PFSK-1 (cell line): ENCODE measurements around the gene BCL11B.

Source experiments
- FOXP2 ChIP-seq: optimal IDR thresholded peaks from 2 replicates; pipeline ENCODE3; 2011; ENCODE audit warnings: borderline replicate concordance, control low read depth, inconsistent platforms; ENCODE audit not compliant: insufficient read depth; ENCODE audit errors: extremely low read length, extremely low read depth
- POLR2AphosphoS5 ChIP-seq: IDR thresholded peaks from 2 replicates; pipeline ENCODE4 v1.6.1; 2012; ENCODE audit warnings: low read depth, mild to moderate bottlenecking, control low read depth, low read length, moderate library complexity
- REST ChIP-seq, 2 experiments: IDR thresholded peaks; 2 replicates each; pipeline versions ENCODE4 v1.6.1 to v1.8.0; 2011 to 2012; ENCODE audit warnings: low read depth in 2 of 2, low read length in 2 of 2, control low read depth in 1 of 2, inconsistent platforms in 1 of 2, mild to moderate bottlenecking in 1 of 2, moderate library complexity in 1 of 2; ENCODE audit not compliant: insufficient read depth in 1 of 2
- SIN3A ChIP-seq: IDR thresholded peaks from 2 replicates; pipeline ENCODE4 v1.6.1; 2012; ENCODE audit warnings: mild to moderate bottlenecking, low read length, moderate library complexity, borderline replicate concordance; ENCODE audit not compliant: insufficient read depth
- TAF1 ChIP-seq: IDR thresholded peaks from 2 replicates; pipeline ENCODE4 v1.6.1; 2012; ENCODE audit warnings: low read length, control low read depth, borderline replicate concordance; ENCODE audit not compliant: insufficient read depth

Gene BCL11B

GRCh38 chr14:99215277-99215676, 56.7 kb downstream of the BCL11B start:
- TF ChIP-seq FOXP2 (no peak), POLR2AphosphoS5 (no peak)

- TF ChIP-seq SIN3A (no peak), POLR2AphosphoS5 (no peak), FOXP2 (no peak), TAF1 (no peak), REST (IDR thresholded peaks at IDR 0.05; ENCODE audit: insufficient read depth in 1 of 2, low read depth in 2 of 2, low read length in 2 of 2) (no peak)
These were observed 57.3 kb downstream of the BCL11B start for GRCh38 chr14:99214701-99215100.

- no peak for TF ChIP-seq POLR2AphosphoS5
- no peak for TF ChIP-seq REST (IDR thresholded peaks at IDR 0.05; ENCODE audit: insufficient read depth in 1 of 2, low read depth in 2 of 2, low read length in 2 of 2)
- no peak for TF ChIP-seq TAF1
- no peak for TF ChIP-seq FOXP2
- no peak for TF ChIP-seq SIN3A
These were observed 58.4 kb downstream of the BCL11B start for GRCh38 chr14:99213527-99213971.

GRCh38 chr14:99213101-99213500, 58.9 kb downstream of the BCL11B start:
- TF ChIP-seq SIN3A (no peak), REST (IDR thresholded peaks at IDR 0.05; ENCODE audit: insufficient read depth in 1 of 2, low read depth in 2 of 2, low read length in 2 of 2) (no peak), TAF1 (no peak), FOXP2 (no peak), POLR2AphosphoS5 (no peak)

- TF ChIP-seq REST (IDR thresholded peaks at IDR 0.05; ENCODE audit: insufficient read depth in 1 of 2, low read depth in 2 of 2, low read length in 2 of 2) (no peak), POLR2AphosphoS5 (no peak), TAF1 (no peak), SIN3A (no peak), FOXP2 (no peak)
These were observed 59.4 kb downstream of the BCL11B start for GRCh38 chr14:99212646-99213045.
